H9 (cell line): Measurements from ENCODE around the gene ADTRP. TPM values are rescaled to one million over a fixed set of nuclear protein-coding genes. Genes with fewer than 3 reads are reported as not detected.

Experiments
- DNase-seq: peaks from one replicate; pipeline ENCODE4 v3.0.0-alpha.2; 2017
- H2AFZ ChIP-seq: one replicate; pipeline ENCODE4 v1.6.1; 2013; ENCODE audit warnings: mild to moderate bottlenecking, low read length, control low read depth, moderate library complexity
- H2AK5ac ChIP-seq: 2 replicates; pipeline ENCODE4 v1.6.1; 2013; ENCODE audit warnings: low read length, control low read depth, mixed read lengths; ENCODE audit not compliant: insufficient read length
- H2BK120ac ChIP-seq: one replicate; pipeline ENCODE4 v1.6.1; 2013; ENCODE audit warnings: low read depth, mild to moderate bottlenecking, low read length, control low read depth, inconsistent platforms; ENCODE audit not compliant: poor library complexity, severe bottlenecking
- H2BK12ac ChIP-seq: 2 replicates; pipeline ENCODE4 v1.6.1; 2013; ENCODE audit warnings: low read length, control low read depth, mixed read lengths, low read depth; ENCODE audit not compliant: insufficient read length
- H2BK15ac ChIP-seq: 2 replicates; pipeline ENCODE4 v1.6.1; 2013; ENCODE audit warnings: low read depth, low read length, control low read depth
- H2BK20ac ChIP-seq: one replicate; pipeline ENCODE4 v1.6.1; 2013; ENCODE audit warnings: low read depth, mild to moderate bottlenecking, low read length, control low read depth, inconsistent platforms; ENCODE audit not compliant: poor library complexity, severe bottlenecking
- H2BK5ac ChIP-seq: 2 replicates; pipeline ENCODE4 v1.6.1; 2013; ENCODE audit warnings: low read length, control low read depth, mixed read lengths; ENCODE audit not compliant: insufficient read length
- H3K14ac ChIP-seq: 2 replicates; pipeline ENCODE4 v1.6.1; 2013; ENCODE audit warnings: low read length, control low read depth; ENCODE audit not compliant: insufficient read depth
- H3K18ac ChIP-seq: 2 replicates; pipeline ENCODE4 v1.6.1; 2013; ENCODE audit warnings: low read depth, mild to moderate bottlenecking, mixed read lengths, low read length, control low read depth; ENCODE audit not compliant: insufficient read length
- H3K23ac ChIP-seq: 2 replicates; pipeline ENCODE4 v1.6.1; 2013; ENCODE audit warnings: low read length, control low read depth, mixed read lengths, low read depth; ENCODE audit not compliant: insufficient read length
- H3K23me2 ChIP-seq: 2 replicates; pipeline ENCODE4 v1.6.1; 2013; ENCODE audit warnings: low read depth, mild to moderate bottlenecking, mixed read lengths, low read length, control low read depth; ENCODE audit not compliant: insufficient read length, poor library complexity, severe bottlenecking
- H3K27ac ChIP-seq: 2 replicates; pipeline ENCODE4 v1.5.1; 2013; ENCODE audit warnings: low read length, control low read depth, mixed read lengths, low read depth; ENCODE audit not compliant: insufficient read length
- H3K27me3 ChIP-seq: 2 replicates; pipeline ENCODE4 v1.6.1; 2013; ENCODE audit warnings: low read length, control low read depth, inconsistent platforms; ENCODE audit not compliant: insufficient read depth
- H3K4ac ChIP-seq: 2 replicates; pipeline ENCODE4 v1.6.1; 2013; ENCODE audit warnings: low read depth, mild to moderate bottlenecking, control low read depth, inconsistent platforms, low read length, moderate library complexity
- H3K4me1 ChIP-seq: 2 replicates; pipeline ENCODE4 v1.6.1; 2013; ENCODE audit warnings: low read length, control low read depth, inconsistent platforms; ENCODE audit not compliant: insufficient read depth
- H3K4me2 ChIP-seq: 2 replicates; pipeline ENCODE4 v1.6.1; 2013; ENCODE audit warnings: low read length, control low read depth, mixed read lengths; ENCODE audit not compliant: insufficient read length, insufficient read depth
- H3K56ac ChIP-seq: 2 replicates; pipeline ENCODE4 v1.6.1; 2013; ENCODE audit warnings: low read depth, mild to moderate bottlenecking, mixed read lengths, low read length, control low read depth; ENCODE audit not compliant: insufficient read length
- H3K79me1 ChIP-seq: 2 replicates; pipeline ENCODE4 v1.6.1; 2013; ENCODE audit warnings: low read depth, mild to moderate bottlenecking, moderate library complexity, low read length, control low read depth, inconsistent platforms; ENCODE audit not compliant: insufficient read depth, poor library complexity, severe bottlenecking
- H3K79me2 ChIP-seq: 2 replicates; pipeline ENCODE4 v1.6.1; 2013; ENCODE audit warnings: low read length, control low read depth, inconsistent platforms; ENCODE audit not compliant: insufficient read depth
- H3K9ac ChIP-seq: 2 replicates; pipeline ENCODE4 v1.6.1; 2013; ENCODE audit warnings: low read length, control low read depth, mixed read lengths; ENCODE audit not compliant: insufficient read length; ENCODE audit errors: extremely low read depth
- H3K9me3 ChIP-seq: one replicate; pipeline ENCODE4 v1.6.1; 2013; ENCODE audit warnings: low read depth, low read length, inconsistent platforms; ENCODE audit not compliant: control insufficient read depth
- H3T11ph ChIP-seq: one replicate; pipeline ENCODE4 v1.6.1; 2013; ENCODE audit warnings: mild to moderate bottlenecking, low read length, control low read depth, inconsistent platforms
- H4K20me1 ChIP-seq: one replicate; pipeline ENCODE4 v1.6.1; 2013; ENCODE audit not compliant: control insufficient read depth, insufficient read length, insufficient read depth
- H4K5ac ChIP-seq: 2 replicates; pipeline ENCODE4 v1.6.1; 2013; ENCODE audit warnings: low read depth, mild to moderate bottlenecking, mixed read lengths, low read length, control low read depth; ENCODE audit not compliant: insufficient read length
- H4K8ac ChIP-seq: replicated peaks from 2 replicates; pipeline ENCODE4 v1.6.1; 2013; ENCODE audit warnings: low read length, control low read depth, mixed read lengths, low read depth; ENCODE audit not compliant: insufficient read length
- H4K91ac ChIP-seq: 2 replicates; pipeline ENCODE4 v1.6.1; 2013; ENCODE audit warnings: low read depth, mild to moderate bottlenecking, moderate library complexity, mixed read lengths, low read length, control low read depth; ENCODE audit not compliant: insufficient read length
- H3K27ac Mint-ChIP-seq, 3 experiments: 2 replicates in 2 of 3; 3 replicates in 1 of 3; pipeline ENCODE4 v1.8.0; 2020 to 2021; ENCODE audit warnings: mixed read lengths in 3 of 3, mild to moderate bottlenecking in 1 of 3, moderate library complexity in 1 of 3
- H3K27me3 Mint-ChIP-seq: 2 replicates; pipeline ENCODE4 v1.8.0; 2021; ENCODE audit warnings: low read depth, mild to moderate bottlenecking, moderate library complexity, mixed read lengths
- H3K36me3 Mint-ChIP-seq, 3 experiments: 2 replicates in 2 of 3; 3 replicates in 1 of 3; pipeline ENCODE4 v1.8.0; 2020 to 2021; ENCODE audit warnings: low read depth in 3 of 3, mixed read lengths in 3 of 3; ENCODE audit not compliant: insufficient read depth in 1 of 3
- H3K4me1 Mint-ChIP-seq, 2 experiments: 2 replicates each; pipeline ENCODE4 v1.8.0; 2020; ENCODE audit warnings: mixed read lengths in 2 of 2
- H3K4me3 Mint-ChIP-seq, 2 experiments: 2 replicates in 1 of 2; 3 replicates in 1 of 2; pipeline ENCODE4 v1.8.0; 2020 to 2021; ENCODE audit warnings: mild to moderate bottlenecking in 2 of 2, mixed read lengths in 2 of 2, moderate library complexity in 1 of 2
- H3K9me3 Mint-ChIP-seq, 2 experiments: 2 replicates in 1 of 2; 3 replicates in 1 of 2; pipeline ENCODE4 v1.8.0; 2020; ENCODE audit warnings: mild to moderate bottlenecking in 2 of 2, mixed read lengths in 2 of 2, moderate library complexity in 1 of 2
- CTCF ChIP-seq: fragments of 200-600 bp; sonication (generic); conservative IDR thresholded peaks from 3 replicates; pipeline ENCODE4 v1.8.0; 2021; ENCODE audit warnings: antibody characterized with exemption, mild to moderate bottlenecking
- WGBS: extraction: QIAGEN DNeasy Blood & Tissue Kit; methylation state at CpG from one replicate; pipeline ENCODE4 v1.1.7; 2013; ENCODE audit warnings: missing lambda C conversion rate, low lambda C conversion rate, mixed read lengths; ENCODE audit not compliant: insufficient read length; ENCODE audit errors: extremely low coverage; 5-methylcytosine and 5-hydroxymethylcytosine counted together
- total RNA-seq: library from RNA; stranded (reverse); gene quantifications from 2 replicates; pipeline ENCODE4 v1.2.1, GENCODE V29; 2021

ADTRP gene
- total RNA-seq, 1 experiment from 2014 or later: not detected

- Histone ChIP-seq H2BK15ac (no peak overlapping the region), H4K5ac (no peak overlapping the region), H3K9me3 (no peaks in the 10 kb centered on the region), H2AK5ac (no peak overlapping the region), H3K79me1 (no peaks in the 10 kb centered on the region), H4K8ac (no peak overlapping the region), H3K27ac (no peak overlapping the region), H3K18ac (no peak overlapping the region), H4K91ac (no peak overlapping the region), H4K20me1 (no peaks in the 10 kb centered on the region), H2BK5ac (no peak overlapping the region), H2BK20ac (peak overlapping the region; percentile 51), H2BK12ac (no peak overlapping the region), H3K27me3 (no peaks in the 10 kb centered on the region), H3K4me1 (no peaks in the 10 kb centered on the region; the same call in 1 of the 2 replicates), H3K23me2 (no peaks in the 10 kb centered on the region), H3T11ph (no peak overlapping the region), H3K56ac (no peak overlapping the region), H3K9ac (no peak overlapping the region), H3K14ac (no peak overlapping the region), H2BK120ac (no peak overlapping the region), H3K4ac (no peak overlapping the region), H3K23ac (no peak overlapping the region), H2AFZ (no peak overlapping the region), H3K4me2 (no peak overlapping the region), H3K79me2 (no peaks in the 10 kb centered on the region)
- Mint-ChIP-seq H3K4me1 (peaks cover 37 to 40% of the 10 kb centered on the region in 2 experiments), H3K36me3 (no peaks in the 10 kb centered on the region), H3K27ac (peak overlapping the region in 1 of 3 experiments; percentile 35; a peak in 2 of 7 replicates), H3K27me3 (no peaks in the 10 kb centered on the region), H3K9me3 (no peaks in the 10 kb centered on the region), H3K4me3 (no peak overlapping the region)
- TF ChIP-seq CTCF: no peak
- no peak for DNase-seq
- no CpG with 5 or more reads among the region's 15 CpGs for WGBS
Observed at GRCh38 chr6:11806561-11807317, 28.1 kb upstream of the ADTRP start.
